ENCODE results near the gene WDR5B.
A peak's percentile ranks its signal among the peaks of the same experiment; 100 is the strongest.
"Not testable (repeated sequence)": the region's sequence is repeated elsewhere in the genome, so short reads cannot be mapped to it uniquely, and the experiment has no call there.

Gene WDR5B

GRCh38 chr3:122415762-122416654 is at the start of gene WDR5B:
TSS of gene WDR5B (minus strand) at chr3:122416062. CDS start at chr3:122415528, 534 bp downstream.
- Mint-ChIP-seq H3K4me1 (ENCODE audit: low read depth) (peaks cover 57% of the 10 kb centered on the region), H3K4me3 (peak within 1 kb of the TSS; percentile 94), H3K9me3 (no peaks in the 10 kb centered on the region), H3K36me3 (ENCODE audit: low read depth) (peaks cover 71% of the 10 kb centered on the region), H3K27me3 (no peaks in the 10 kb centered on the region), H3K27ac (peak within 1 kb of the TSS; percentile 99)
- DNase-seq = peak; percentile 99

DNA sequence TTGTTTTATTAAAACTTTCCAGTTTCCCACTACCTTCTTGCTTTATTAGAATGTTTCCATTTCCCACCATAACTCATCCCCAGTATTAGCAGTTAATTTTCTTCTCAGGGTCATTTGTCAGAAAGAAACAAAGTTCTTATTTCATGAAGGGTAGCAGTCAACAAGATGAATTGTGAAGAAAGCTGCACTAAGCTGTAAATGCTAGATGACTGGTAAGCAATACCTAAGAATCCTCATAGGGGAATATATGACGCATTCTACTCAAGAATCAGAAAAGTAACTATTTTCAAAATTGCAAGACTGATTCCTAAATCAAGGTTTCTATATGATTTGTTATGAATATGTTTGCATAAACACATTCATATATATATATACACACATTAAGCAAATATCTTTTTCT is 48.8 kb upstream of the WDR5B start:
- peaks cover 35% of the 10 kb centered on the region for H3K4me1 Mint-ChIP-seq (ENCODE audit: low read depth)
- DNase-seq = no peak
- no peaks in the 10 kb centered on the region for H3K27me3 Mint-ChIP-seq
- H3K36me3 Mint-ChIP-seq (ENCODE audit: low read depth) = peaks cover 77% of the 10 kb centered on the region
- no peak overlapping the region for H3K4me3 Mint-ChIP-seq
- no peak overlapping the region for H3K27ac Mint-ChIP-seq
- no peaks in the 10 kb centered on the region for H3K9me3 Mint-ChIP-seq

DNA sequence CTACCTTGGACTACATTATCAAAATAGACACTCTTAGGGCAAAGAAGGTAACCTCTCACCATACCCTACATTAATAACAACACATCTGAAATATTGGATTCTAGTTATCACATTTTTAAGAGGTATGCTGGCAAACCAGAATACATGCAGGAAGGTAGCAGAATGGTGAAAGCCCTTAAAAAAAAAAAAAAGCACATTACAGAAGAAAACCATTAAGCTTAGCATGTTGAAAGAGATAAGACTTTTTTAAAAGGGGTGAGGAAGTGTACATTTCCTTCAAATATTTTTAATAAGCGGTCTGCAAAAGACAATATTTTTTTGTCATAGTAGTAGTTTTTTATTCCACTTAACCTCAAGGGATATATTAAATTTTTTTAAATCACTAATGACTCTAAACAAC is 46.5 kb upstream of the WDR5B start:
- Mint-ChIP-seq H3K36me3 (ENCODE audit: low read depth) (peaks cover 89% of the 10 kb centered on the region), H3K4me3 (no peak overlapping the region), H3K27me3 (no peaks in the 10 kb centered on the region), H3K27ac (no peak overlapping the region), H3K4me1 (ENCODE audit: low read depth) (peaks cover 13% of the 10 kb centered on the region), H3K9me3 (no peaks in the 10 kb centered on the region)
- DNase-seq = no peak

- H3K9me3 Mint-ChIP-seq = no peaks in the 10 kb centered on the region
- H3K27ac Mint-ChIP-seq = no peak overlapping the region
- peaks cover 12% of the 10 kb centered on the region for H3K4me1 Mint-ChIP-seq (ENCODE audit: low read depth)
- peaks cover 89% of the 10 kb centered on the region for H3K36me3 Mint-ChIP-seq (ENCODE audit: low read depth)
- H3K4me3 Mint-ChIP-seq = no peak overlapping the region
- no peak for DNase-seq
- H3K27me3 Mint-ChIP-seq = no peaks in the 10 kb centered on the region
Measured at GRCh38 chr3:122461806-122462205, 45.9 kb upstream of the WDR5B start.

DNA sequence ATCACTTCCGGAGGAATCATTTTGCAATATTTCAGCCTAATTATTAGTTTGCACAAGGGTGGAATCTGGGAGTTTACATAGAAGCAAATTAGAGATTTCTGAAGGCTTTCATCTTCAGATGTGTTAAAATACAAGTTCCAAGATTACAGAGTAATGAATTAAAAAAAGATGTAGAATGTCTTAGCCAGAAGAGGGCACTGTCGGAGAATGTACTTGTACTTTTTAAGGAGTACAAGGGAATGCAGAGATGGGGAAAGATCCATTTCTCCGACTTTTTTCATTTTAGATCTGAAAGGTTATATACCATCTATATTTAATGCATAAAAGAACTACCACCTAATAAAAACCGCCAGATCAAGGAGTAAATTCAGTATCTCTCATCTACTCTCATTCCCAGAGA is 43.1 kb upstream of the WDR5B start:
- Mint-ChIP-seq H3K27ac (no peak overlapping the region), H3K36me3 (ENCODE audit: low read depth) (peaks cover 91% of the 10 kb centered on the region), H3K27me3 (no peaks in the 10 kb centered on the region), H3K9me3 (no peaks in the 10 kb centered on the region), H3K4me1 (ENCODE audit: low read depth) (peaks cover 9% of the 10 kb centered on the region), H3K4me3 (no peak overlapping the region)
- no peak for DNase-seq

DNA sequence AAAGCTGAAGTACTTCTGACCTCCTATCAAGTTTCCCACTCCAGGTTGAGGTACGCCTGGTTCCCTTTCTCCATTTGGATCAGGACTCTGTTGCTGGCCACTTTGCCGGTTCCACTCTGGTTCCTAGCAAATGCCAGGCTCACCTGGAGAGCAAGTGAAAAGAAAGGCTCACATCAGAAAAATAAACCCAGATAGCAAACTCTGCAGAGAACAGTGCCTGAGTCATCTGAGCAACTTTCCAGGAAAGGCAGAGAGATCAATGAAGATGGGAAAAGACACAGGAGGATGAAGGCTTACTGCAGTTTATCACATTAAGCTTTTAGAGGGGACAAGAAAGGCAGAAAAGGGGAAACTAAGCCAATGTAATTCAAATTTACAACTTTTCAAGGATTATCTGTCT is 41.8 kb upstream of the WDR5B start:
- Mint-ChIP-seq H3K4me1 (ENCODE audit: low read depth) (peaks cover 9% of the 10 kb centered on the region), H3K9me3 (no peaks in the 10 kb centered on the region), H3K4me3 (no peak overlapping the region), H3K27ac (no peak overlapping the region), H3K36me3 (ENCODE audit: low read depth) (peaks cover 89% of the 10 kb centered on the region), H3K27me3 (no peaks in the 10 kb centered on the region)
- no peak for DNase-seq

DNA sequence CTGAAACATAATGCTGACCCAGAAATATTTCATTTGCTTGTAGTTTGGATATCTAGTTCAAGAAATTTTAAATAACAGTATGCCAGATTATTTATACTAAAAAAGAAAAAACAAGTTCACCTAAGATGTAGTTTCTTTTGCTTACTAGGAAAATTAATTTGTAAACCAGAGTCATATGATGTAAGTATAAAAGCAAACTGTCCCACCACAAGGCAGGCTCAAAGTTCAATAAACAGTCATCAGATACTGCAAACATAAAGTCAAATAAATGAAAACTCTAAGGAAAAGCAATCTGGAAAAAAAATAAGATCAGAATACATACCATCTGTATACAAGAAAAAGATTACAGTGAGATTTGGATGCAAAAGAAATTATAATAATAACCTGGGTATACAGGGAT is 40.2 kb upstream of the WDR5B start:
- no peaks in the 10 kb centered on the region for H3K27me3 Mint-ChIP-seq

DNA sequence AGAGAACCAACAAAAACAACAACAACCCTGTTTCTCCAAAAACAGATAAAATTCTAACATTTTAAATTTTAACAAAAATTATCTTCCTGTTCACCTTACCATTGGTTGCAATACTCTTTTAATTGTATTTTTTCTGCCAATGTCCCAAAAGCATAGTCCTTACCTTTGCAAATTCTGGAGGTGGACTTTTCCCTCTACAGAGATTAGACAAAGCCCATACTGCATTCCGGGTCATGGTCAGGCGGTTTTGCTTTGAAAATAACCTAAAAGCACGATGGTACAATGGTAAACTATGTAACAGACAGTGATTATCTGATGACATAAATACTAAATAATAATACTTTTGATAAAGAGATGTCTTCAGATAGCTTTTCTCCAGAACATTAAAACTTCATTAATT is 35.5 kb upstream of the WDR5B start:
- peaks cover 91% of the 10 kb centered on the region for H3K36me3 Mint-ChIP-seq (ENCODE audit: low read depth)
- no peak for DNase-seq
- H3K4me1 Mint-ChIP-seq (ENCODE audit: low read depth) = peaks cover 4% of the 10 kb centered on the region
- H3K27ac Mint-ChIP-seq = peak overlapping the region; percentile 33
- H3K27me3 Mint-ChIP-seq = no peaks in the 10 kb centered on the region
- no peak overlapping the region for H3K4me3 Mint-ChIP-seq
- H3K9me3 Mint-ChIP-seq = no peaks in the 10 kb centered on the region

More for the DNA sequence above, 40.2 kb upstream of the WDR5B start:
- no peak overlapping the region for H3K4me3 Mint-ChIP-seq
- H3K9me3 Mint-ChIP-seq = no peaks in the 10 kb centered on the region
- DNase-seq = no peak
- H3K27ac Mint-ChIP-seq = peak overlapping the region; percentile 26
- no peaks in the 10 kb centered on the region for H3K4me1 Mint-ChIP-seq (ENCODE audit: low read depth)
- peaks cover 86% of the 10 kb centered on the region for H3K36me3 Mint-ChIP-seq (ENCODE audit: low read depth)

- peaks cover 94% of the 10 kb centered on the region for H3K36me3 Mint-ChIP-seq (ENCODE audit: low read depth)
- not testable (repeated sequence) for H3K4me3 Mint-ChIP-seq; H3K27me3 Mint-ChIP-seq; DNase-seq; H3K9me3 Mint-ChIP-seq; H3K27ac Mint-ChIP-seq; H3K4me1 Mint-ChIP-seq (ENCODE audit: low read depth)
Measured at GRCh38 chr3:122448218-122448617, 32.4 kb upstream of the WDR5B start.

DNA sequence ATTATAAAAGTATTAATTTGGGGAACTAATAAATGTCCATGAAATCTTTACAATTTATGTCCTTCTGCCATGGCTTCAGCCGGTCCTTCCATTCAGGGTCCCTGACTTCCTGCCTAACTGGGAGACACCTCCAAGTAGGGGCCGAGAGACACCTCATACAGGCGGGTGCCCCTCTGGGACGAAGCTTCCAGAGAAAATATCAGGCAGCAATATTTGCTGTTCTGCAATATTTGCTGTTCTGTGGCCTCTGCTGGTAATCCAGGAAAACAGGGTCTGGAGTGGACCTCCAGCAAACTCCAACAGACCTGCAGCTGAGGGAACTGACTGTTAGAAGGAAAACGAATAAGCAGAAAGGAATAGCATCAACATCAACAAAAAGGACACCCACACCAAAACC is 28.6 kb upstream of the WDR5B start:
- H3K36me3 Mint-ChIP-seq (ENCODE audit: low read depth) = peaks cover 99% of the 10 kb centered on the region
- not testable (repeated sequence) for H3K4me1 Mint-ChIP-seq (ENCODE audit: low read depth); H3K27me3 Mint-ChIP-seq; DNase-seq; H3K9me3 Mint-ChIP-seq; H3K27ac Mint-ChIP-seq; H3K4me3 Mint-ChIP-seq

DNA sequence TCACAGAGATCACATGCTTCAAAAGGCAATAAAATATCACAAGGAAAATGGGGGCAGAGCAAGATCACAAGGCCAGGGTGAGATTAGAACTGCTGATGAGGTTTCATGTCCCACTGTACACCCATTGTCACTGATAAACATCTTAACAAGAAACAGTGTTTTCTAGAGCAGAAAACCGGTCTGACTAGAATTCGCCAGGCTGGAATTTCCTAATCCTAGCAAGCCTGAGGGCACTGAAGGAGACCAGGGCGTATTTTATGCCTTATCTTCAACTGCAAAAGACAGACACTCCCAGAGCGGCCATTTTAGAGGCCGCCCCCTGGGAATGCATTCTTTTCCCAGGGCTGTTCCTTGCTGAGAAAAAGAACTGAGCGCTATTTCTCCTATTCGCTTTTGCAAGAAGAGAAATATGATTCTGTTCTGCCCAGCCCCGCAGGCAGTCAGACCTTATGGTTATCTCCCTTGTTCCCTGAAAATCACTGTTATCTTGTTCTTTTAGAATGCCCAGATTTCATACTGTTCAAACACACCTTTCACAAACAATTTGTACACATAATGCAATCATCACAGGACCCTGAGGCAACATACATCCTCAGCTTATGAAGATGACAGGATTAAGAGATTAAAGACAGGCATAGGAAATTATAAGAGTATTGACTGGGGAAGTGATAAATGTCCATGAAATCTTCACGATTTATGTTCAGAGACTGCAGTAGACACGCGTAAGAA is 28.1 kb upstream of the WDR5B start:
- DNase-seq; H3K27me3 Mint-ChIP-seq; H3K4me1 Mint-ChIP-seq (ENCODE audit: low read depth); H3K27ac Mint-ChIP-seq; H3K9me3 Mint-ChIP-seq; H3K4me3 Mint-ChIP-seq: not testable (repeated sequence)
- H3K36me3 Mint-ChIP-seq (ENCODE audit: low read depth) = peaks cover 99% of the 10 kb centered on the region

GRCh38 chr3:122443090-122443489 is 27.2 kb upstream of the WDR5B start:
- no peak for DNase-seq
- Mint-ChIP-seq H3K4me3 (no peak overlapping the region), H3K27me3 (no peaks in the 10 kb centered on the region), H3K36me3 (ENCODE audit: low read depth) (peaks cover 100% of the 10 kb centered on the region), H3K4me1 (ENCODE audit: low read depth) (peaks cover 4% of the 10 kb centered on the region), H3K9me3 (peaks cover 4% of the 10 kb centered on the region), H3K27ac (no peak overlapping the region)

DNA sequence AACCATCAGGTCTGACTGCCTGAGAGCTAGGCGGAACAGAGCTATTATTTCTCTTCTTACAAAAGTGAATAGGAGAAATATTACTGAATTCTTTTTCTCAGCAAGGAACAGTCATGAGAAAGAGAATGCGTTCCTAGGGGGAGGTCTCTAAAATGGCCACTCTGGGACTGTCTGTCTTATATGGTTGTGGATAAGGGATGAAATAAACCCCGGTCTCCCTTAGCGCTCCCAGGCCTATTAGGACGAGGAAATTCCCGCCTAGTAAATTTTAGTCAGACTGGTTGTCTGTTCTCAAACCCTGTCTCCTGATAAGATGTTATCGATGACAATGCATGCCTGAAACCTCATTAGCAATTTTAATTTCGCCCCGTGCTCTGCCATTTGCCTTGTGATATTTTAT is 20.1 kb upstream of the WDR5B start:
- H3K27ac Mint-ChIP-seq = no peak overlapping the region

GRCh38 chr3:122430371-122430770 is 14.5 kb upstream of the WDR5B start:
- H3K27me3 Mint-ChIP-seq = no peaks in the 10 kb centered on the region
- peaks cover 95% of the 10 kb centered on the region for H3K36me3 Mint-ChIP-seq (ENCODE audit: low read depth)
- peaks cover 9% of the 10 kb centered on the region for H3K9me3 Mint-ChIP-seq
- peak overlapping the region; percentile 40 for H3K27ac Mint-ChIP-seq
- DNase-seq = no peak
- H3K4me1 Mint-ChIP-seq (ENCODE audit: low read depth) = peaks cover 28% of the 10 kb centered on the region
- H3K4me3 Mint-ChIP-seq = no peak overlapping the region

More for the DNA sequence above, 20.1 kb upstream of the WDR5B start:
- no peak overlapping the region for H3K4me3 Mint-ChIP-seq
- H3K36me3 Mint-ChIP-seq (ENCODE audit: low read depth) = peaks cover 96% of the 10 kb centered on the region
- no peak for DNase-seq
- no peaks in the 10 kb centered on the region for H3K4me1 Mint-ChIP-seq (ENCODE audit: low read depth)
- peaks cover 4% of the 10 kb centered on the region for H3K9me3 Mint-ChIP-seq
- H3K27me3 Mint-ChIP-seq = no peaks in the 10 kb centered on the region

GRCh38 chr3:122427857-122428471 is 12.1 kb upstream of the WDR5B start:
- Mint-ChIP-seq H3K27ac (peak overlapping the region; percentile 93), H3K27me3 (no peaks in the 10 kb centered on the region), H3K4me3 (no peak overlapping the region), H3K36me3 (ENCODE audit: low read depth) (peaks cover 96% of the 10 kb centered on the region), H3K9me3 (peaks cover 9% of the 10 kb centered on the region), H3K4me1 (ENCODE audit: low read depth) (peaks cover 33% of the 10 kb centered on the region)
- DNase-seq = no peak
